Effector memory CD8-positive, alpha-beta T cell (primary cell): Measurements from ENCODE around the gene VILL.
A peak's percentile ranks its signal among the peaks of the same experiment; 100 is the strongest.
"Not testable (repeated sequence)": the region's sequence is repeated elsewhere in the genome, so short reads cannot be mapped to it uniquely, and the experiment has no call there.

ENCODE experiments used
- ATAC-seq: fragments of 150-1000 bp; cut with Tn5 transposase; replicated peaks from 2 replicates; pipeline ENCODE4 v1.10.0; 2021; ENCODE audit warnings: mild to moderate bottlenecking, moderate library complexity
- DNase-seq, 3 experiments: peaks; one replicate each; pipeline ENCODE4 v3.0.0; 2021
- H3K27ac Mint-ChIP-seq, 2 donors: one replicate each; pipeline ENCODE4 v1.8.0; 2022; ENCODE audit warnings: mild to moderate bottlenecking in 2 of 2, mixed read lengths in 2 of 2, moderate library complexity in 2 of 2
- H3K27me3 Mint-ChIP-seq, 2 donors: one replicate each; pipeline ENCODE4 v1.8.0; 2022; ENCODE audit warnings: mixed read lengths in 2 of 2
- H3K36me3 Mint-ChIP-seq: one replicate; pipeline ENCODE4 v1.8.0; 2022; ENCODE audit warnings: mild to moderate bottlenecking, moderate library complexity, mixed read lengths; ENCODE audit not compliant: insufficient read depth
- H3K4me1 Mint-ChIP-seq, 2 donors: one replicate each; pipeline ENCODE4 v1.8.0; 2022; ENCODE audit warnings: low read depth in 2 of 2, mixed read lengths in 2 of 2
- H3K4me3 Mint-ChIP-seq, 2 donors: one replicate each; pipeline ENCODE4 v1.8.0; 2022; ENCODE audit warnings: mild to moderate bottlenecking in 2 of 2, mixed read lengths in 2 of 2, moderate library complexity in 2 of 2
- H3K9me3 Mint-ChIP-seq, 2 donors: one replicate each; pipeline ENCODE4 v1.8.0; 2022; ENCODE audit warnings: mixed read lengths in 2 of 2

Gene VILL

DNA sequence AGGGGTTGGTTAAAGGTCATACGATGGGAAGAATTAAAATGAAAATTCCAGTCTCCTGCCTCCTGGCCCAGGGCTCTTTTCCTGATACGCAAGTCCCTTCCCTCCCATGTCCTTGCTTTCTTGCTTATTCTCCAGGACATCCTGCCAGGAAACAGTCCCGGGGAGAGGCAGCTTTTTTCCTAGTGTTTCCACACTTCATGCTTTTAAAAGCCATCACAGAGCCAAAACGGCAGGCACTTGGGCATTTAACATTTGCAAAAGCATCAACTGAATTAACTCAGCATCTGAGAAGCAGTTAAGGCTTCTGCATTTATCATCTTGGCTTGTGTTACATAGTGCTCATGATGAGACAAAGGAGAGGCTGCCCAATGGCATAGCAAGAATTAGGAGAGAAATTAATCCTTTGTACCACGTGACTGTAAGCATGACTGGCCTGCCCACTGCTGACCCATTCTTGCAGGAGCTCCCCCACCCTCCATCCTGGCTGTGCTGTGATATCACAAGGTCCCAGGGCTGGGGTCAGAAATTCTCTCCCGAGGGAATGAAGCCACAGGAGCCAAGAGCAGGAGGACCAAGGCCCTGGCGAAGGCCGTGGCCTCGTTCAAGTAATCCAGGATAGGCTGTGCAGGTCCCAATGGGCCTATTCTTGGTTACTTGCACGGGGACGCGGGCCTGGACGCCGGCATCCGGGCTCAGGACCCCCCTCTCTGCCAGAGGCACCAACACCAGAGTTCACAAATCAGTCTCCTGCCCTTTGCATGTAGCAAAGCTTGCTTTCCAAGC is 21.6 kb upstream of the VILL start:
- DNase-seq (no peak), ATAC-seq (no peak)
- H3K4me1 Mint-ChIP-seq: no peaks in the 10 kb centered on the region
- no peak overlapping the region for H3K4me3 Mint-ChIP-seq
- H3K27ac Mint-ChIP-seq: no peak overlapping the region
- H3K36me3 Mint-ChIP-seq: no peaks in the 10 kb centered on the region
- H3K9me3 Mint-ChIP-seq: no peaks in the 10 kb centered on the region
- peaks cover 6 to 10% of the 10 kb centered on the region in 2 donors for H3K27me3 Mint-ChIP-seq

DNA sequence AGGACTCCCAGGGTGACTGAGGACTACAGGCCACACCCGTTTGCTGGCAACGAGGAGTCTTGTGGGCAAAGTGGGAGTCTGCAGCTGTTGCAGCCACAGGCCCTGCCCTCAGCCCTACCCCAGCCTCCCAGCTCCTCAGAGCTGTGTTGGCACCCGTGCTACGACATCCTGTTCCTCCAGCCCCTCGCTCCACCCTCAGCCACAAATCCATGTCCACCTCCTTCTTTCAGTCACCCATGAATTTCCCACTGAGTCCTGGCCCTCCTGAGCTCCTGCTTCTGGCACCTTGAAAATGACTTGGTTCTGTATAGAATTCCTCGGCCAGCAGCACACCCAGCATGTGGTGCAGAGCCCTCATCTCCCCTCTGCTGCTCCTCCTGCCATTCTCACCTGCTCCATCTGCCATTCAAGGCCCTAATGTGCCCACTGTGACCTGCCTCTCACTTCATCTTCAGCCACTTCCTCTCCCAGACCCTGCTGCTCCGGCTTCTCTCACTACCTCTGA is 20.9 kb upstream of the VILL start:
- H3K4me1 Mint-ChIP-seq: peaks cover 3% of the 10 kb centered on the region in 2 donors
- peaks cover 6 to 10% of the 10 kb centered on the region in 2 donors for H3K27me3 Mint-ChIP-seq
- DNase-seq (no peak), ATAC-seq (no peak)
- no peak overlapping the region for H3K27ac Mint-ChIP-seq
- no peak overlapping the region for H3K4me3 Mint-ChIP-seq
- no peaks in the 10 kb centered on the region for H3K36me3 Mint-ChIP-seq
- H3K9me3 Mint-ChIP-seq: no peaks in the 10 kb centered on the region

DNA sequence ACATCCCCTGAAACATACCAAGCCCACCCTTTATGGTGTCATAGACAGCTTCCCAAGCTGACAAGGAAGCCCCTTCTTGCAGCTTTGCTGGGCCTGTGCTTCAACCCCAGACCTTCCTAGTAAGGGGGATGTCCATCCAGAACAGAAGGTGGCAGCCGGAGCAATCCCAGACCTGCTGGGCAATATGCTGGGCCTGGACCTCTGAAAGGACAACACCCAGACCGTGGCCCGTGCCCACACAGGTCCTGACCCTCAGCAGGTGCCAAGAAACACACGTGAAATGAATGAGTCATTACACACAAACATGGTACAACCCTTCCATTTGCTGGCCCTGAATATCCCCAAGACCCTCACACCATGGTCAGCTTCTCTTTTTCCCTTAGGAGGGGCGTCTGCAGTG is 19.8 kb upstream of the VILL start:
- Mint-ChIP-seq H3K4me1 (peaks cover 6 to 7% of the 10 kb centered on the region in 2 donors), H3K27me3 (peaks cover 6 to 10% of the 10 kb centered on the region in 2 donors), H3K36me3 (no peaks in the 10 kb centered on the region), H3K9me3 (no peaks in the 10 kb centered on the region), H3K27ac (no peak overlapping the region), H3K4me3 (no peak overlapping the region)
- DNase-seq (no peak), ATAC-seq (no peak)

DNA sequence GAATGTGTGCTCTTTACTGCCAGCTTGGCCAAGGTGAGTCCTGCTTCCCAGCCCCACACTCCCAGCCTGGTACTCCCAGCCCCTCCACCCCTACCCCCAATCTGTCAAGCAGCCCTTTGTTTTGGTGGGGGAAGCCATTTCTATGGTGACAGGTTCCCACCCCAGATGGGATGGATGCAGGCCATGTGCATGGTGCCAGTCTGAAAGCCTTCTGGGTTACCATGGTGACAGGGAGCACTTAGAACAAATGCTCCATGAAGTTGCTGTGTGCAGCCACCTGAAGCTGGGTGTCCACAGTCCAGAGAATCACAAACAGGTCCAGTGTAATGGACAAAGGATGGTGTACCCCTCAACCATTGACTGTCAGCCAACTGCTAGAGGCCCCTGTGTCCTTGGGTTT is 19.1 kb upstream of the VILL start:
- DNase-seq (no peak), ATAC-seq (no peak)
- H3K36me3 Mint-ChIP-seq: no peaks in the 10 kb centered on the region
- H3K4me3 Mint-ChIP-seq: no peak overlapping the region
- H3K27me3 Mint-ChIP-seq: peaks cover 6 to 10% of the 10 kb centered on the region in 2 donors
- H3K27ac Mint-ChIP-seq: no peak overlapping the region
- H3K4me1 Mint-ChIP-seq: peaks cover 6 to 7% of the 10 kb centered on the region in 2 donors
- H3K9me3 Mint-ChIP-seq: no peaks in the 10 kb centered on the region

DNA sequence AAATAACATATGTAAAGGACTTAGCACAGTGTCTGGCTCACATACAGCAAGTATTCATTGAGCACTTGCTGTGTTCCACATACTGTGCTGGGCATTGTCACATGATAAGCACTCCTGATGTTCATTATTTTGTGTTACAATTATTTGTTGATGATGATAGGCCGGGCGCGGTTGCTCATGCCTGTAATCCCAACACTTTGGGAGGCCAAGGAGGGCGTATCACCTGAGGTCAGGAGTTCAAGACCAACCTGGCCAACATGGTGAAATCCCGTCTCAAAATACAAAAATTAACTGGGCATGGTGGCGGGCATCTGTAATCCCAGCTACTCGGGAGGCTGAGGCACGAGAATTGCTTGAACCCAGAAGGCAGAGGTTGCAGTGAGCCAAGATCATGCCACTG is 18.5 kb upstream of the VILL start:
- H3K4me1 Mint-ChIP-seq, H3K9me3 Mint-ChIP-seq, ATAC-seq, H3K27ac Mint-ChIP-seq, H3K36me3 Mint-ChIP-seq, DNase-seq, H3K4me3 Mint-ChIP-seq: not testable (repeated sequence)
- peaks cover 6 to 10% of the 10 kb centered on the region in 2 donors for H3K27me3 Mint-ChIP-seq

DNA sequence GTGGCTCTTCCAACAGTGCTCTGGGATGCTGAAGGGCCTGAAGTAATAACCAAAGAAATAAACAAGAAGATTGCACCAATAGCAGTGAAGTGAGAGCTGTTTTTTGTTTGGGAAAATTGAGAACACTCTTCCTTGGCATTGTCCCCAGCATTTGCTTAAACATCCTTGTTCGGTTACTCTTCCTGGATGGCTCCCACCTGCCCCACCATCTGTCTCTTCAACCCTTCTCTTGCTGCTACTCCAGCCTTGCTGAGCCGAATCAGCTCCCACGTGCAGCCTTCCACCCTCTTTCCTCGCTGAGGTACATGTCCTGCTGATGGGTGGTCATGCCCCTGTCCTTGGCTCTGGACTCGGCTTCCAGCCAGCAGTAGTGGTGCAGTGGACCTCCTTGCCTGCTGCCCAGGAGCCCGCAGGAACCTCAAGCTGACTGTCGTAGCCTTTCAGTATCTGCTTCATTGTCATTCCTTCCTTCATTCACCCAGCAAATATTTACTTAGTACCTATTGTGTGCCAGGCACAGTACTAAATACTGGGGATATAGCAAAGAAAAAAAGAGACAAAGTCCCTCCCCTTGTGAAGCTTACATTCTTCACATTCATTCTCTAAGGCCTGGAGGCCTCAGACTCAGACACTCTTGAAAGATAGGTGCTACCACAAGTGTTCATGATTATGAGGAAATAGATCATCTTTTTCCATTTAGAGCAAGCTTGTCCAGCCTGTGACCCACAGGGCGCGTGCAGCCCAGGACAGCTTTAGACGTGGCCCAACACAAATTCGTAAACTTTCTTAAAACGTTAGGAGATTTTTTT is 17.1 kb upstream of the VILL start:
- no peak for ATAC-seq
- no peak overlapping the region for H3K4me3 Mint-ChIP-seq

DNA sequence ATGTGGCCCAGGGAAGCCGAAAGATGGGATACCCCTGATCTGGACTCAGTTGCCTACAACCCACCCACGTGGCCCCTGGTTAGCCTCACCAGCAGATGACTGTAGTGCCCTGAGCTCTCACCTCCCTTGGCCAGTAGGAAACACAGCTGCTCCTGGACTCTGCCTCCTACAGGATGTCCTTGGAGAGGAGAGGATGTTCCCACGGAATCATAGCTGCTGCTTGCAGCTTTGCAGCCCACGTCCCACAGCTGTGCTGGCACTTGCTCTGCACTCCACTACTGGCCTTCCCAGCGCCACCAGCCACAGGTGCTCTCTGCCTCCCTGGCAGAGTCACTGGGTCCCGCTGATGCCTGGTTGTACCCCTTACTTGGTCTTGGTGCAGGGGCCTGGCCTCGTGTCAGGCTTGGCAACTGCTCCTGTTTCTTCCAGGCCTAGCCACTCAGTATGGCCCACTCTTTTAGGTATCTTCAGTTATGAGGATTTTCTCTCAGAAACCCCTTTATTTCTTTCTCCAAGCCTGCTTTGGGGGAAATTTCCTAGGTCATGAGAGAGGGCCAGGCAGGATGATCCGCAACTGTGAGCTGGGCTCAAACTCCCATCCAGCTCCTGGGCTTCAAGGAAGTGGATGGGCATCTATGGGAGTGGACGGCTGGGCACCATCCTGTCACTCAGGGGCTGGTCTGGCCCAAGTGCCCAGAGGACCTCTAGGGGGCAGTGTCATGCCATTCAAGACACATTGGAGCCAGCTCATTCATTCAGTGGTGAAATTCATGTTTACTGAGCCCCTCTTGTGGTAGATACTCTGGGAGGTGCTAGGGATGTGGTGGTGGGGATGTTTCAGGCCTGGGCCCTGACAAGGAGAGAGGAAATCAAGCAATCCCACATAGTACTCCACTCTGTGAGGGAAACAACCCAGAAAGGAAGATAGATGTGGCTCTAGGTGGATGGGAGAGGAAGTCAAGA is 16.2 kb upstream of the VILL start:
- peak overlapping the region in 1 of 2 donors; percentile 1 for H3K27ac Mint-ChIP-seq
- H3K9me3 Mint-ChIP-seq: no peaks in the 10 kb centered on the region
- H3K36me3 Mint-ChIP-seq: no peaks in the 10 kb centered on the region
- DNase-seq: peak; percentile 67 to 69 (median 67)
- H3K27me3 Mint-ChIP-seq: no peaks in the 10 kb centered on the region
- H3K4me1 Mint-ChIP-seq: peaks cover 6 to 7% of the 10 kb centered on the region in 2 donors
- H3K4me3 Mint-ChIP-seq: no peak overlapping the region
- ATAC-seq: peak; percentile 98

More for the DNA sequence above, 17.1 kb upstream of the VILL start:
- Mint-ChIP-seq H3K4me1 (peaks cover 6 to 7% of the 10 kb centered on the region in 2 donors), H3K36me3 (no peaks in the 10 kb centered on the region), H3K27ac (peak overlapping the region in 1 of 2 donors; percentile 36), H3K9me3 (no peaks in the 10 kb centered on the region), H3K27me3 (peaks cover 2 to 5% of the 10 kb centered on the region in 2 donors)
- DNase-seq: no peak

DNA sequence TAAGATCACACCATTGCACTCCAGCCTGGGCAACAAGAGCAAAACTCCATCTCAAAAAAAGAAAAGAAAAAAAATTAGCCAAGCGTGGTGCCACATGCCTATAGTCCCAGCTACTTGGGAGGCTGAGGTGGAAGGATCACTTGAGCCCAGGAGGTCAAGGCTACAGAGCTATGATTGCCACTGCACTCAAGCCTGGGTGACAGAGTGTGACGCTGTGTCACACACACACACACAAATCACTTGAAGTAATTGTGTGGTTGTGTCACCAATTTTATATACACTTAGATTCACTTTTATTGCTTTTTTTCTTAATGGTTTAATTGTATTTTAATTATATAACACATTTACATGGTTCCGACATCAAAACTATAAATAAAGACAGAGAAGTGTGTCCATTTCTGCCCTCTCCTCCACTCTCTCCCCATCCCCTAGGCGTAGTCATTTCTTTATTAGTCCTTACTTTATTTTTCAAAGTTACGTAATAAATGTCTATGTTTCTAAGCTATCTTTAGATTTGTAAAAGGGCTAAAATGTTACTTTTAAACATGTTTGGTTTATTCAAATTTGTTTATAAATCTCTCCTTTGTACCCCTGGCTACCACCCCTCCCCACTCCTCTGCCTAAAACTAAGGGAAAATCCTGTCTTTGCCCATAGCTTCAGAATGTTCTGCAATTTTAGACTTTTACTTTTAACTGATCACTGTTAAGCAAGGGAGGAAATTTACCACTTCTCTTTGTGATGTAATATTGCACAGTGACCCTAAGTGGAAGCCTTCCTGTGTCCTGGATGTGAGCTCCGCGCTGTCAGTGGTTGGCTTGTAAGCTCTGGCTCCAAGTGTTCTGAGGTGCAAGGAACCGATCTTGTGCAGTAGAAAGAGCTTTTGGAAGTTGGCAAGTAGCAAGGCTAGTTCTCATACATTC is 10.8 kb upstream of the VILL start:
- Mint-ChIP-seq H3K27ac (no peak overlapping the region), H3K36me3 (no peaks in the 10 kb centered on the region), H3K4me3 (no peak overlapping the region), H3K27me3 (peaks cover 6 to 7% of the 10 kb centered on the region in 2 donors), H3K9me3 (no peaks in the 10 kb centered on the region), H3K4me1 (peaks cover 1 to 4% of the 10 kb centered on the region in 2 donors)
- ATAC-seq: no peak
- no peak for DNase-seq

DNA sequence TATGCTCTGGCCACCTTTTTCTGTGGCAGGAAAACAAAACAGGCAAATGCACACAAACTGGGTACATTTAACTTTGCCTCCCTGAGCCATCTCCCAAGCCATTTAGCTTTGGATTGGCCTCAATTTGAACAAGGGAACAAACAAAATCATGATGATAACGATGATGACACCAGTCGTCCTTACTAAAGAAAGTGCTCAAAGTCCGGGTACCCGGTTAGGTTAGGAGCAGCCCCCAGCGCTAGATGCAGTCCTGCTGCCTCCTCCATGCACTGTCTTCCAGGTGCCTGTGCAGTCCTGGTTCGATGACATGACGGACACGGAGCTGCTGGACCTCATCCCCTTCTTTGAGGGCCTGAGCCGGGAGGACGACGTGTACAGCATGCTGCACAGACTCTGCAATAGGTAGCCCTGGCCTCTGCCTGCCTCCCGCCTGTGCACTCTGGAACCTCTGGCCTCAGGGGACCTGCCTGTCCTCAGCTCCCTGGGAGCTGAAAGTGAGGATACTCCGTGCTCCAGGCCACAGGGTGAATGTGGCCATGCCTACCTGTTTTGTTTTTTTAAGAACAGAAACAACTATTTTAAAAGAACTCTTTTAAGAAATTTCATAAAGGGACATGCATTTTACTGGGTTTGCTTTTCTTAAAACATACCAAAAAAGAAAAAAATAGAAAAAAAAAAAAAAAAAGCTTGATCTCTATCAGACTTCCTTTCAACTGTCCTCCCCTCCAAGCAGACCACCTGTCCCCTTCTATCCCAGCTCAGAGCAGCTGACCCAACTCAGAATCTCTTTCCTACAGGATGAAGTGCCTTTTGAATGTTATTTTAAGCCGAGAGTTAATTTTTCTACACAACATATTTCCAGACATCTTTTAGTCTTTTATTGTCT is 9.9 kb upstream of the VILL start:
- ATAC-seq (no peak), DNase-seq (no peak)
- Mint-ChIP-seq H3K36me3 (no peaks in the 10 kb centered on the region), H3K9me3 (no peaks in the 10 kb centered on the region), H3K27me3 (peaks cover 6 to 16% of the 10 kb centered on the region in 2 donors), H3K27ac (no peak overlapping the region), H3K4me3 (no peak overlapping the region), H3K4me1 (peaks cover 0 to 1% of the 10 kb centered on the region in 2 donors)

DNA sequence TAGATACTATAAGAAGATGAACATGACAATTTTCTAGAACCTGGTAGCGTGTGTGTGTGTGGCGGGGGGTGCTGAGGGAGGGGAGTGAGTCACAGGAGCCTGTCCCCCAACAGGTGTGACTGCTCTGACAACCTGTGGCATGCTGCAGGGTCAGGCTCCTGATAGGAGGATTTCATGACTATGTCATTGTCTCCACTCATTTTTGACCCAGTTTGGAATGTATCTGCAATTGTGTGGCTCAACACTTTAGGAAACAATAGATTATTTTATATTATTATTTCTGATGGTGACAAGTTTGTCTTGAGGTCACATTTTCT is 9.3 kb upstream of the VILL start:
- Mint-ChIP-seq H3K36me3 (no peaks in the 10 kb centered on the region), H3K9me3 (no peaks in the 10 kb centered on the region)
- ATAC-seq: no peak

DNA sequence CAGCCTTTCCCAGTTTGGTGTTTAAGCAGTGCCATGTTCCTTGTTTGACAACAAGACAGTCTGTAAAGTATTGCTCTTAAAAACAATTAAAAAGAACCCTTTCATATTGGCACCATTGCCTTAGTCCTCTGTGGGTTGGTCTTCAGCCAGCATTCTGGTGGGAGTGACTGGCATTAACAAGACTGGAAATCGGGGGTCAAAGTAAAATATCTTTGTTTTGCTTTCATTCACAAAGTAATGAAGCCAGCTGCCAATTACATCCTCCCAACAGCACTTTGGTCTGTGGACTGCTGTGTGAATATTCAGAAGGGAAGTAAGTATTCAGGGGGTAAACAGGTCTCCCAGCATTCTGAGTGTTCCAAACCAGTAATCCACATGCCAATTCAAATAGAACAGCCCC is 8.3 kb upstream of the VILL start:
- Mint-ChIP-seq H3K4me1 (peaks cover 0 to 1% of the 10 kb centered on the region in 2 donors), H3K27me3 (peaks cover 6 to 19% of the 10 kb centered on the region in 2 donors), H3K36me3 (no peaks in the 10 kb centered on the region), H3K9me3 (no peaks in the 10 kb centered on the region), H3K27ac (no peak overlapping the region), H3K4me3 (no peak overlapping the region)
- DNase-seq (no peak), ATAC-seq (no peak)

More for the DNA sequence above, 9.3 kb upstream of the VILL start:
- H3K27ac Mint-ChIP-seq: no peak overlapping the region
- H3K4me1 Mint-ChIP-seq: peaks cover 0 to 1% of the 10 kb centered on the region in 2 donors
- peaks cover 6 to 19% of the 10 kb centered on the region in 2 donors for H3K27me3 Mint-ChIP-seq
- H3K4me3 Mint-ChIP-seq: no peak overlapping the region
- no peak for DNase-seq
